Activated T-cell treated with anti-CD3 and anti-CD28 coated beads, Interleukin-2, amount 50 U/mL, for 72 hours (primary cell): Measurements from ENCODE around the gene CTSE. TPM values are rescaled to one million over a fixed set of nuclear protein-coding genes. Genes with fewer than 3 reads are reported as not detected.

Experiments
- ATAC-seq, 2 donors: fragments of 150-1000 bp; cut with Tn5 transposase; replicated peaks in 1 of 2; 2 replicates each; pipeline ENCODE4 v1.10.0; 2021; ENCODE audit warnings: moderate library complexity in 2 of 2, mild to moderate bottlenecking in 1 of 2
- DNase-seq, 2 donors: peaks; one replicate each; pipeline ENCODE4 v3.0.0; 2021 to 2022; ENCODE audit warnings: mixed read lengths in 1 of 2
- H3K27ac Mint-ChIP-seq: one replicate; pipeline ENCODE4 v1.8.0; 2022; ENCODE audit warnings: mild to moderate bottlenecking, moderate library complexity, mixed read lengths
- H3K27me3 Mint-ChIP-seq: one replicate; pipeline ENCODE4 v1.8.0; 2022; ENCODE audit warnings: low read depth, mixed read lengths
- H3K36me3 Mint-ChIP-seq, 2 donors: one replicate each; pipeline ENCODE4 v1.8.0; 2022; ENCODE audit warnings: mixed read lengths in 2 of 2, mild to moderate bottlenecking in 1 of 2; ENCODE audit not compliant: insufficient read depth in 2 of 2
- H3K4me1 Mint-ChIP-seq: one replicate; pipeline ENCODE4 v1.8.0; 2022; ENCODE audit warnings: low read depth, mixed read lengths
- H3K4me3 Mint-ChIP-seq, 2 donors: one replicate each; pipeline ENCODE4 v1.8.0; 2022; ENCODE audit warnings: mild to moderate bottlenecking in 2 of 2, mixed read lengths in 2 of 2, moderate library complexity in 2 of 2
- H3K9me3 Mint-ChIP-seq, 2 donors: one replicate each; pipeline ENCODE4 v1.8.0; 2022; ENCODE audit warnings: mixed read lengths in 2 of 2
- total RNA-seq, 2 donors: library from RNA; stranded (reverse); gene quantifications; one replicate each; pipeline ENCODE4 v1.2.3, GENCODE V29; 2022

The CTSE gene
- total RNA-seq, 2 donors from 2014 or later = not detected

DNA sequence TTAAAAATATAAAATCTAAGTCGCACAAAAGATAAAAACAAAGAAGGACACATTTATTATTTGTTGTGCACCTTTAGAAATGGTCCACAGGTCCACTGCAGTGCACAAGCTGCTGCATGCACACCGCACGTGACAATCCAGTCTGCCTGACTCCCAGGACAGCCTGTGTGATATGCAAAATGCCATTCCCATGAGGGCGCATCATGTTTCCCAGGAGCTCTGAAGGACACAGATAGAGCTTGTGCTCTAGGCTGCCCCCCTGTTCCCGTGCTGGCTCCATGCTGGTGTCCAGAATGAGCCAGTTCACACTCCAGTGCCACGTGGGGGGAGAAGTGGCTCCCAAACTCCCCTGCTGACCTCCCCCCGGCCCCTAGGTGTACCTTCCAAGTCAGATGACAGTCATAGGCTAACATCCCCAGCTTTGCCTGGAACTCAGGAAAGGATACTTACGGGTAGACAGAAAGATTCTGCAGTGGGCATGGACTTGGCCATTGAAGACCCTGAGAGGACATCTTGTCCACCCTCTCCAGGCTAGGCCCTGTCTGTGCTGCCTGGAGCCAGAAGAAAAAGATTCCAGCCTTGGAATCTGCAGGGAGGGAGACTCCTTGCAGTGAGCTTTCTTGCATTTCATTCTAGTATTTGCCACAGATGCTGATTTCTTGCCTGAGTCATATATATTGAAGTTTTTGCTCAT, 46.8 kb downstream of the CTSE start:
- no peaks in the 10 kb centered on the region for H3K27me3 Mint-ChIP-seq
- H3K4me1 Mint-ChIP-seq = no peaks in the 10 kb centered on the region
- DNase-seq = no peak
- no peaks in the 10 kb centered on the region for H3K36me3 Mint-ChIP-seq
- ATAC-seq = no peak
- H3K27ac Mint-ChIP-seq = no peak overlapping the region
- H3K4me3 Mint-ChIP-seq = no peak overlapping the region
- peaks cover 13 to 21% of the 10 kb centered on the region in 2 donors for H3K9me3 Mint-ChIP-seq

DNA sequence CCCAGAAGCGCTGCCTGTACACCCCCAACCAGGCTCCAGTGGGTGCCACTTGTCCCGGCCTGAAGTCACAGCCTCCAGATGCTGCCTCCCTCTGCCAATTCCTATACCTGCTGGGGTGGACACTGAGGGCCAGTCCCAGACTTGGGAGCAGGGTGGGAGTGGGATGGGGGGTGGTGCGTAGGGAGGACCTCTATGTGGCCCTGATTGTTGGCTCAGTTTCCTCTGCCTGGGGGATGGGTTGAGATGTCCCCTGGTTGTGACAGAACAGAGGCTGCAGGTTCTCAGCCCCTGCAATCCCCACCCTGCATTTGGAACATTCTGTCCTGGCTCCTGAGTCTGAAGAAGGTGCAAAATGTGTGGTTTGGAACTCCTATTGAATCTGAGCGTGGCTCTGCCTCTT, 47.7 kb downstream of the CTSE start:
- Mint-ChIP-seq H3K4me1 (no peaks in the 10 kb centered on the region), H3K27me3 (no peaks in the 10 kb centered on the region), H3K27ac (no peak overlapping the region), H3K9me3 (peaks cover 13 to 18% of the 10 kb centered on the region in 2 donors), H3K4me3 (no peak overlapping the region), H3K36me3 (no peaks in the 10 kb centered on the region)
- no peak for ATAC-seq
- DNase-seq = no peak

DNA sequence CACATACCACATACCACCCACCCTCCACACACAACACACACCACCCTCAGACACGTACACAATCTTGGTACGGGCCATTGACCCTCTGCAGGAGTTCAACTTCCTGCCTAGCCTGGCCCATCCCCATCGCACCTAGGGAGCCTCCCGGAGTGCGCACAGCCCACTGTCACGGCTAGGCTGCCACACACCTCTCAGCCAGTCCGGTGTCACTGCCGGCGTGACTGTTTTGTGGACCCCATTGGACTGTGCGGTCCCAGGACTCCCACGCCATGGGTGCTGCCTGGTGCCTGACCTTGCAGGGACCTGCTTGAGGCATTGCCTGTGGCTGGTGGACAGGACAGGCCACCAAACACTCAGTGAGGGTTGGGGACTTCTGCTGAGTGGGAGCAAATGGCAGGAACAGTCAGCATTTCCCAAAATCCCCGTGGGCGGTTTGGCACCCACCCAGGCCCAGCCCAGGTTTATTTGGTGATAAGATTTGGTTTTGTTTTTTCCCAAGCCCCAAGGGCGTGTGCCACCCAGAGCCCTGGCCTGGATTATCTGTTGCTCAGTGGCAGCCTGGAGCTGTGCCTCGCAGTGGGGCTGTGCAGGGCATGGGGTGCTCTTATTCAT, 48.2 kb downstream of the CTSE start:
- Mint-ChIP-seq H3K27me3 (no peaks in the 10 kb centered on the region), H3K4me3 (no peak overlapping the region), H3K36me3 (no peaks in the 10 kb centered on the region), H3K9me3 (peaks cover 13 to 18% of the 10 kb centered on the region in 2 donors), H3K4me1 (no peaks in the 10 kb centered on the region), H3K27ac (no peak overlapping the region)
- ATAC-seq = no peak
- no peak for DNase-seq

DNA sequence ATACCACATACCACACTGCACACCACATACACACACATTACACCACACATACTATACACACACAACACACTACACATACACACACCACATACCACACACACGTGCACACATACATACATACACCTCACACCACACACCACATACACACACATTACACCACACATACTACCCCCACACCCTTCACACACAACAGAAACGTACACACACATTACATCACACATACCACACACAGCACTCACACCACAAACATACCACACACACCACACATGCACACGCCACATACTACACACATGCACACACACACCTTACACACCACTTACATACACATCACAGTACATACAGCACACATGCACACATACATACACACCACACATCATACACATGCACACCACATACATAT, 49.0 kb downstream of the CTSE start:
- Mint-ChIP-seq H3K4me3 (no peak overlapping the region), H3K27me3 (no peaks in the 10 kb centered on the region), H3K36me3 (no peaks in the 10 kb centered on the region), H3K4me1 (no peaks in the 10 kb centered on the region), H3K9me3 (peaks cover 13 to 18% of the 10 kb centered on the region in 2 donors), H3K27ac (no peak overlapping the region)
- ATAC-seq (no peak), DNase-seq (no peak)

DNA sequence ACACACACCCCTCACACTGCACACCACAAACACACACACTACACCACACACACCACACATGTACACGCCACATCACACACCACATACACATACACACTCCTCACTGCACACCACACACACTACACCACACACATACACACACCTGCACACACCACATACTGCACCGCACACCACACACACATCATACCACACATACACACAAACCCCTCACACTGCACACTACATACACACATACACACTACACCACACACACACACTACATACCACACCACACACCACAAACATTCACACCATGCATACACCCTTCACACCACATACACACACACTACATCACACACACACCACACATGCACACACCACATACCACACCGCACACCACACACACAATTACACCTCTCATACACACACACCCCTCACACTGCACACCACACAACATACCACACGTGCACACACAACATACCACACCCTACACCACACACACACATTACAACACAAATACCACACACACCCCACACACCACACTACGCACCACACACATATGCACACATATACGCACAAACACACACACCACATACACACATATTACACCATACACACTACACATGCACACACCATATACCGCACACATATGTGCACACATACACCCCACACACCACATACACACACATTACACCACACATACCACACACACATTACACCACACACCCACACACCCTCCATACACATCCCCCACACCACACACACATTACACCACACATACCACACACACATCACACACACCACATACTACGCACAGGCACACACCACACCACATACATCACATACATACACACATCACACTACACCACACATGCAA, 50.1 kb downstream of the CTSE start:
- no peaks in the 10 kb centered on the region for H3K4me1 Mint-ChIP-seq
- no peak overlapping the region for H3K27ac Mint-ChIP-seq
- no peak for DNase-seq
- H3K36me3 Mint-ChIP-seq = no peaks in the 10 kb centered on the region
- H3K9me3 Mint-ChIP-seq = peaks cover 13 to 18% of the 10 kb centered on the region in 2 donors
- H3K4me3 Mint-ChIP-seq = no peak overlapping the region
- no peaks in the 10 kb centered on the region for H3K27me3 Mint-ChIP-seq
- ATAC-seq = no peak

DNA sequence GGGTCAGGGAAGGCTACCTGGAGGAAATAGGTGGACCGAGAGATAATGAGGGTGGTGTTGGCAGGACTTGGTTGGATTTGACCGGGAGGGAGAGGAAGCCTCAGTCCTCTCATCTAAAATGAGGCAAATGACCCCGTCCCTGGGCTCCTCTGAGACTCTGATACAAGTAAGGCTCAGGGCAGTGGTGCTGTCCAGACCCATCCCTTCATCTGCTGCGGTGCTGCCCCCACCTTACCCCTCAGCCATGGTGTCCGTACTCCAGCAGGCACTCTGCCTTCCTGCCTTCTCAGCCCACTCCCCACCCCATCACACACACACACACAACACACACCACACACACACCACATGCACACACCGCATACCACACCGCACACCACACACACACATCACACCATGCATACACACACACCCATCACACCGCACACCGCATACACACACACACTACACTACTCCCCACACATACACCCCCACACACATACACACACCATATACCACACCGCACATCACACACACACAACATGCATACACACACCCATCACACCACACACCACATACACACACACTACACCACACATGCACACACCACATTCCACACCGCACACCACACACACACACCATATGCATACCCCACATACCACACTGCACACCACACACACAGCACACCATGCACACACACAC, 51.1 kb downstream of the CTSE start:
- DNase-seq (no peak), ATAC-seq (no peak)

DNA sequence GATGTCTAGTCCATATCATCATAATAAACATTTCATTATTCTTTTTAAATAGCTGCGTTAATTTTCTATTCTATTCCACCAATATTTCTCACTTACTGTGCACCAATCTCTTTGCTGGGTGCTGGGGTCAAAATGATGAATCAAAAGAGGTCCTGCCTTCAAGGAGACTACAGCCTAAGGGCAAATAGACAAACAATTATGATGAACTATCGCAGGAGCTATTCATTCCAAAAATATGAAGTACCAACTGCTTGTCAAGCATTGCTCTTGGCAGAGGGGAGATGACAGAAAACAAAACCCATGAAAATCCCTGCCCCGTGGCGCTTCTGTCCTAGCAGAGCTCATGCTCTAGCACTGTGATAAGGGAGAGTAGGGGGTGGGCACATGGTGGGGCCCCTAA, 51.6 kb downstream of the CTSE start:
- Mint-ChIP-seq H3K36me3 (no peaks in the 10 kb centered on the region), H3K9me3 (peaks cover 13 to 18% of the 10 kb centered on the region in 2 donors), H3K27me3 (no peaks in the 10 kb centered on the region), H3K27ac (no peak overlapping the region), H3K4me1 (no peaks in the 10 kb centered on the region), H3K4me3 (no peak overlapping the region)
- peak in 1 of 2 donors; percentile 25 for ATAC-seq
- no peak for DNase-seq

More for the DNA sequence above, 51.1 kb downstream of the CTSE start:
- Mint-ChIP-seq H3K27ac (no peak overlapping the region), H3K4me1 (no peaks in the 10 kb centered on the region), H3K27me3 (no peaks in the 10 kb centered on the region), H3K36me3 (no peaks in the 10 kb centered on the region), H3K9me3 (peaks cover 13 to 18% of the 10 kb centered on the region in 2 donors), H3K4me3 (no peak overlapping the region)

DNA sequence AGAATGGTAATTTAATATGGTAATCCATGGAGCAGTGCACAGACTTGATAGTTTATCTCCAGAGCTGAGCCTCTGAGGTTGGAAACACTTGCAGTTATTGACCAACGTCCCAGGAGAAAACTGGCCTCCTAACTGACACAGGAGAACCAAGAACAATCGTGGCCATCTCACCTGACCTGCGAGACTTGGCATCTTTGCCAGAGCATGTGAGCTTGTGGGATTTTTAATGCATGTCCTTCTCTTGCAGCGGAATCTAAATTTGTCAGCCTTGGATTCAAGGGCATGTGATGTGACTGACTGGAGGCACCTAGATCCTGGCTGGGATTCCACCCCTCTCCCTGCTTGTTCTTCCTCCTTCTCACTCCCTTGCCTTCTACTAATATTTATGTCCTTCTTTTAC, 52.6 kb downstream of the CTSE start:
- ATAC-seq (no peak), DNase-seq (no peak)
- H3K27me3 Mint-ChIP-seq = no peaks in the 10 kb centered on the region
- H3K4me1 Mint-ChIP-seq = no peaks in the 10 kb centered on the region
- peaks cover 13 to 18% of the 10 kb centered on the region in 2 donors for H3K9me3 Mint-ChIP-seq
- H3K36me3 Mint-ChIP-seq = no peaks in the 10 kb centered on the region
- H3K4me3 Mint-ChIP-seq = no peak overlapping the region
- no peak overlapping the region for H3K27ac Mint-ChIP-seq

DNA sequence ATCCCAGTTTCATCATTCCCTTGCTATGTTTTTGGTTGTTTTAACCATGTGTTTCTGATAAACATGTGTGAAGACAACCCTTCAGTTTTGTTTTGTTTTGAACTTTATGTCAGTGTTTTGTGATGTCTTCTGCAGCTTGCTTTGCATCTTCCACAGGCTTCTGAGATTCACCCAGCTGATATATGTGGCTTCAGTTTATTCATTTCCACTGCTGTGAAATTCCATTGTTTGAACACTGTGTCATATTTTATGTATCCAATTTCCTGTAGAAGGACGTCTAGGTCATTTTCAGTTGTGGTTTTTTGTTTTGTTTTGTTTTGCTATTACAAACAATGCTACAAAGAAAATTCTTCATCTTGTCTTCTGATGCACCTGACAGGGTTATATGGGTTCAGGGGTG, 53.2 kb downstream of the CTSE start:
- no peak for DNase-seq
- Mint-ChIP-seq H3K36me3 (no peaks in the 10 kb centered on the region), H3K4me3 (no peak overlapping the region), H3K27ac (no peak overlapping the region), H3K4me1 (no peaks in the 10 kb centered on the region), H3K9me3 (peaks cover 13 to 18% of the 10 kb centered on the region in 2 donors), H3K27me3 (no peaks in the 10 kb centered on the region)
- no peak for ATAC-seq

DNA sequence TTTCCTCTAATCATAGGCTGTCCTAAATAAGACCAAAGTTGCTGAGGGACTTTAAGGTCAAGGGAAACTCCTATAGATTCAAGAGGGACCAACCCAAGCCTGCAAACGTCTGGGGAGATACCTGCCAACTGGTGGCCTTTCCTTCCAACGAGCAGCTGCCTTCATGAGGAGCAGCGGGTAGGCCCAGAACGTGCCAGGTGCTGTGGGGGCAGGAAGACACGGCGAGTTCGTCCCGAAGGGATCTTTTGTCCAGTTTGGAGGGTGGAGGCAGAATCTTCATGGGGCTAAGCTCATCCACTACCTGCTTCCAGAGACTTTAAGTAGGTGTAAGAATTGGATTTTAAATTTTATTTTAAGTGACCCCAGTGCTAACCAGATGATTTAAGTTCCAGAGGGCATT, 54.5 kb downstream of the CTSE start:
- DNase-seq = no peak
- ATAC-seq = no peak
- peaks cover 9 to 10% of the 10 kb centered on the region in 2 donors for H3K9me3 Mint-ChIP-seq

DNA sequence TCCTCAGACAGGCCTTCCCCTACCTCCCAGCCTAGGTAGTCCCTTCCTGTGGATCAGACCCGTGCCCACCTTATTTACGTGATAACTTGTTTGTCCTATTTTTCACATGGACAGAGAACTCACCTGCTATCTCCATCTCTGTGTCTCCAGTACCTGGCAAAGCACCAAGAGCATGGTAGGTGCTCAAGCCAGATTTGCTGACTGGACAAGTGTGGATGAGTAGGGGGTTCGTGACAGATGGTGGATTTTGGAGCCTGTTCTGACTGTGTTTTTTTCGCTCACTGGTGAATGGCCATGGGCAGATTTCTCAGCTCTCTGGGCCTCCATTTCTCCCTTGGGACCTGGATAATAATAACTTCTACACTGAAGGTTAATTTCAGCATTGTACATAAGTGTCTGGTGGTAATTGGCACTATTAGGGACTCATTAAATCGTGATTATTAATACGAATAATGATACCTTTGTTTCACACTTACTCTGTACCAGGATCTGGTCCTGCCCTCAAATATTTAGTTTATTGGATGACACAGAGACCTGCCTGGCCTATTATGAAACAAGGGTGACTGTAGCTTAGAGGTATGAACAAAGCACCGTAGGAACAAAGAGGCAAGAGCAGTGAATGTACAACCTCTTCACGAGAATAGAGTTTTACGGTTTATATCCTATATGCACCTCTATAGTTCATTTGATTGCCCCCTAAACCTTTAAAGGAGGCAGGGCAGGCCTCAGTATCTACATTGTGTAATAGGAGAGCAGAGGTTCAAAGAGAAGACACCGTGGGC, 56.0 kb downstream of the CTSE start:
- Mint-ChIP-seq H3K27me3 (no peaks in the 10 kb centered on the region), H3K9me3 (no peaks in the 10 kb centered on the region), H3K4me1 (peaks cover 6% of the 10 kb centered on the region), H3K36me3 (no peaks in the 10 kb centered on the region), H3K27ac (no peak overlapping the region), H3K4me3 (no peak overlapping the region)
- DNase-seq (no peak), ATAC-seq (no peak)

More for the DNA sequence above, 54.5 kb downstream of the CTSE start:
- Mint-ChIP-seq H3K27me3 (no peaks in the 10 kb centered on the region), H3K27ac (no peak overlapping the region), H3K4me1 (no peaks in the 10 kb centered on the region), H3K36me3 (no peaks in the 10 kb centered on the region), H3K4me3 (no peak overlapping the region)

DNA sequence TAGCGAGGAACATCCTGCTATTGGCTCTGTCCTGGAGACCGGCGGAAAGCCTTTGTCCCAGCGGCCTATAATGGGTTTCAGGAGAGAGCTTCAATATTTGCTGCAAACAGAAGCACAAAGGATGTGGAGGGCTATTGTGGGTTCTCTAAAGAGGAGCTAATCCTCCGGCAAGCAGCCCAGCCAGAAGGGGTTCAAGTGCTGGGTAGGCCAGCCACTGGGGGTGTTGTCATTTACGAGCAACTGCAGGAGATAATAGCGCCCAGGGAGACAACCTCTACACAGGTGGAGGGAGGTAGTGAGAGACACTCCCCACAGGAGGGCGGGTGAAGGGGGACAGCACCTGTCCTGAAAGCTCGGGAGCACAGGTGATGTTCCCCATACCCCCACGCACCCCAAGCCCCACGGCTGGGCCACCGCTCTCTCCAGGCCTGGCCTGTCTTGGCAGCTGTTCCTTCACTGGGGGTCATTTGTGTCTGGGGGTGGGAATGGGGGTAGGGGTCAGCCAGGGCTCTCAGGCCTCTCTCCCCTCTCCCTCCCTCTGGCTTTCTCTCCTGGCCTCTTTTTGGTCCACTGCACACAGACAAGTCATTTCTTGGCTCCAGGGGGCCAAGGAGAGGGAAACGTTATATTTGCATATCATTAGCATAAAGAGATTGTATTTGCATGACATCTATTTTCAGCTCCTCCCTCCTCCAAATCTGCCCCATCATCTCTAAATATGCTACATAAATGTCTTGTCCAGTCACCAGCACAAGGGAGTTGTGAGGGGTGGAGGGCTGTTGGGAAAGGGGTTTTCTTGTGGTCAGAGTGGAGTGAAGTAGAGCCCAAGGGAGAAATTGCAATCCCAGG, 58.4 kb downstream of the CTSE start:
- H3K36me3 Mint-ChIP-seq = no peaks in the 10 kb centered on the region
- DNase-seq (no peak), ATAC-seq (no peak)
- no peaks in the 10 kb centered on the region for H3K9me3 Mint-ChIP-seq
- H3K4me1 Mint-ChIP-seq = peaks cover 23% of the 10 kb centered on the region
- H3K27ac Mint-ChIP-seq = no peak overlapping the region
- H3K4me3 Mint-ChIP-seq = no peak overlapping the region
- H3K27me3 Mint-ChIP-seq = peaks cover 14% of the 10 kb centered on the region
